Natural killer cell (primary cell): ENCODE data around the gene TAGLN2. TPM values are rescaled to one million over a fixed set of nuclear protein-coding genes. Genes with fewer than 3 reads are reported as not detected.

Source experiments
- ATAC-seq, 3 donors: fragments of 150-1000 bp in 2 of 3; fragments of 200-7000 bp in 1 of 3; cut with Tn5 transposase; 1 replicate in 1 of 3; 2 replicates in 2 of 3; pipeline ENCODE4 v1.10.0; 2021; ENCODE audit warnings: mild to moderate bottlenecking in 2 of 3, moderate library complexity in 2 of 3
- DNase-seq, 2 donors: peaks; one replicate each; pipeline versions ENCODE4 v3.0.0 to v3.0.0-alpha.2; 2013 to 2021; ENCODE audit warnings: mixed read lengths in 1 of 2
- H3K27ac ChIP-seq: one replicate; pipeline ENCODE4 v1.5.1; 2013; ENCODE audit warnings: mild to moderate bottlenecking, low read length
- H3K27me3 ChIP-seq: one replicate; pipeline ENCODE4 v1.6.1; 2013; ENCODE audit warnings: low read length; ENCODE audit not compliant: control insufficient read depth, insufficient read depth
- H3K36me3 ChIP-seq: one replicate; pipeline ENCODE4 v1.6.1; 2013; ENCODE audit warnings: low read length; ENCODE audit not compliant: control insufficient read depth, insufficient read depth
- H3K4me1 ChIP-seq: one replicate; pipeline ENCODE4 v1.6.1; 2013; ENCODE audit warnings: low read length; ENCODE audit not compliant: control insufficient read depth, insufficient read depth
- H3K4me3 ChIP-seq: one replicate; pipeline ENCODE4 v1.5.1; 2013; ENCODE audit warnings: low read length
- H3K9me3 ChIP-seq: one replicate; pipeline ENCODE4 v1.6.1; 2013; ENCODE audit warnings: low read length; ENCODE audit not compliant: control insufficient read depth, insufficient read depth
- H3K27ac Mint-ChIP-seq, 2 donors: one replicate each; pipeline ENCODE4 v1.8.0; 2022; ENCODE audit warnings: mild to moderate bottlenecking in 2 of 2, mixed read lengths in 2 of 2, moderate library complexity in 1 of 2
- H3K27me3 Mint-ChIP-seq, 2 donors: one replicate each; pipeline ENCODE4 v1.8.0; 2022; ENCODE audit warnings: low read depth in 2 of 2, mixed read lengths in 2 of 2
- H3K36me3 Mint-ChIP-seq: one replicate; pipeline ENCODE4 v1.8.0; 2022; ENCODE audit warnings: mixed read lengths
- H3K4me1 Mint-ChIP-seq, 2 donors: one replicate each; pipeline ENCODE4 v1.8.0; 2022; ENCODE audit warnings: mixed read lengths in 2 of 2
- H3K4me3 Mint-ChIP-seq: one replicate; pipeline ENCODE4 v1.8.0; 2022; ENCODE audit warnings: mild to moderate bottlenecking, moderate library complexity, mixed read lengths
- H3K9me3 Mint-ChIP-seq, 2 donors: one replicate each; pipeline ENCODE4 v1.8.0; 2022; ENCODE audit warnings: mixed read lengths in 2 of 2
- CTCF ChIP-seq: fragments of 200-600 bp; IDR thresholded peaks from one replicate; pipeline ENCODE4 v1.8.0; 2022; ENCODE audit warnings: antibody characterized with exemption
- WGBS: methylation state at CpG from one replicate; pipeline ENCODE4 v1.1.7; 2013; ENCODE audit warnings: missing lambda C conversion rate; ENCODE audit not compliant: insufficient coverage; 5-methylcytosine and 5-hydroxymethylcytosine counted together
- intact Hi-C: fragments of 100-400 bp; cut with micrococcal nuclease; formaldehyde crosslinking; loops from one replicate; pipeline ENCODE4 v1.14.2; 2022
- total RNA-seq, 4 donors: library from RNA; stranded (reverse); fragments of 120-200 nt in 1 of 4; gene quantifications; one replicate each; pipeline versions ENCODE4 v1.2.3 to v1.2.4, GENCODE V29; 2013 to 2022

Gene TAGLN2
- total RNA-seq, 3 donors from 2014 or later (not counting 1 experiment from before 2014, with no cell fraction given), result 344 to 394 (median 358) TPM

- Mint-ChIP-seq H3K9me3 (no peaks in the 10 kb centered on the region), H3K36me3 (no peaks in the 10 kb centered on the region), H3K4me1 (no peaks in the 10 kb centered on the region), H3K4me3 (no peak overlapping the region), H3K27ac (no peak overlapping the region), H3K27me3 (peaks cover 35 to 56% of the 10 kb centered on the region in 2 donors)
- H3K27ac ChIP-seq, result no peak overlapping the region
- no peaks in the 10 kb centered on the region for H3K4me1 ChIP-seq
- intact Hi-C loops, result no loop called here
- no peaks in the 10 kb centered on the region for H3K9me3 ChIP-seq
- H3K4me3 ChIP-seq, result no peak overlapping the region
- no peak for ATAC-seq
- no peaks in the 10 kb centered on the region for H3K27me3 ChIP-seq
- H3K36me3 ChIP-seq, result no peaks in the 10 kb centered on the region
- DNase-seq, result no peak
- TF ChIP-seq CTCF, result no peak
- WGBS, result 71% methylated on average over 9 of the region's 9 CpGs
These were observed 32.5 kb upstream of the TAGLN2 start for GRCh38 chr1:159957824-159958268.

GRCh38 chr1:159955456-159955855 lies 30.1 kb upstream of the TAGLN2 start:
- no peaks in the 10 kb centered on the region for H3K9me3 ChIP-seq
- intact Hi-C loops, result no loop called here
- peaks cover 39 to 65% of the 10 kb centered on the region in 2 donors for H3K27me3 Mint-ChIP-seq
- no peak overlapping the region for H3K27ac Mint-ChIP-seq
- ATAC-seq (no peak), DNase-seq (no peak)
- no peak overlapping the region for H3K4me3 Mint-ChIP-seq
- no peak overlapping the region for H3K27ac ChIP-seq
- no peak for TF ChIP-seq CTCF
- H3K4me1 Mint-ChIP-seq, result no peaks in the 10 kb centered on the region
- no peak overlapping the region for H3K4me3 ChIP-seq
- H3K36me3 Mint-ChIP-seq, result no peaks in the 10 kb centered on the region
- no peaks in the 10 kb centered on the region for H3K27me3 ChIP-seq
- no peaks in the 10 kb centered on the region for H3K4me1 ChIP-seq
- H3K9me3 Mint-ChIP-seq, result no peaks in the 10 kb centered on the region
- 86% methylated on average over 3 of the region's 3 CpGs for WGBS
- H3K36me3 ChIP-seq, result no peaks in the 10 kb centered on the region

GRCh38 chr1:159953536-159954515 lies 28.5 kb upstream of the TAGLN2 start, which contains the start of gene SLAMF9:
Gene SLAMF9, minus strand, starts transcription at chr1:159954237. Its CDS starts 100 bp downstream, at chr1:159954137.
- no peaks in the 10 kb centered on the region for H3K4me1 ChIP-seq
- no peaks in the 10 kb centered on the region for H3K27me3 ChIP-seq
- Mint-ChIP-seq H3K36me3 (no peaks in the 10 kb centered on the region), H3K9me3 (no peaks in the 10 kb centered on the region), H3K27me3 (peaks cover 34 to 55% of the 10 kb centered on the region in 2 donors), H3K4me3 (no peak within 1 kb of the TSS), H3K27ac (no peak within 1 kb of the TSS), H3K4me1 (no peaks in the 10 kb centered on the region)
- DNase-seq, result no peak
- TF ChIP-seq CTCF, result no peak
- H3K4me3 ChIP-seq, result no peak within 1 kb of the TSS
- ATAC-seq, result peak; percentile 15 to 32 (median 25)
- no peaks in the 10 kb centered on the region for H3K36me3 ChIP-seq
- no peaks in the 10 kb centered on the region for H3K9me3 ChIP-seq
- H3K27ac ChIP-seq, result no peak within 1 kb of the TSS
- intact Hi-C loops, result no loop called here
- 77% methylated on average over 11 of the region's 11 CpGs for WGBS
